Measurements from ENCODE around the gene OR6C2.
"Not testable (repeated sequence)": the region's sequence is repeated elsewhere in the genome, so short reads cannot be mapped to it uniquely, and the experiment has no call there.

OR6C2 gene

GRCh38 chr12:55443776-55444175 is at the start of gene OR6C2:
TSS of gene OR6C2 (plus strand) at chr12:55444076. CDS start at chr12:55452214, 8,138 bp downstream.
- DNase-seq (ENCODE audit: low read depth): no peak
- no peak within 1 kb of the TSS for H3K4me3 ChIP-seq (ENCODE audit: low read depth, low read length)
- TF ChIP-seq CTCF (IDR thresholded peaks at IDR 0.05; ENCODE audit: control insufficient read depth, extremely low read depth, insufficient read depth): no peak

- TF ChIP-seq CTCF (IDR thresholded peaks at IDR 0.05; ENCODE audit: control insufficient read depth, extremely low read depth, insufficient read depth): no peak
- H3K4me3 ChIP-seq (ENCODE audit: low read depth, low read length): no peak overlapping the region
- no peak for DNase-seq (ENCODE audit: low read depth)
These were observed 47.5 kb upstream of the OR6C2 start for GRCh38 chr12:55396326-55396725.

GRCh38 chr12:55400229-55400628 is 43.6 kb upstream of the OR6C2 start, which contains the start of gene OR6C65:
TSS of gene OR6C65 (plus strand) at chr12:55400529. CDS start at chr12:55400529, 0 bp downstream.
- no peak for TF ChIP-seq CTCF (IDR thresholded peaks at IDR 0.05; ENCODE audit: control insufficient read depth, extremely low read depth, insufficient read depth)
- no peak for DNase-seq (ENCODE audit: low read depth)
- H3K4me3 ChIP-seq (ENCODE audit: low read depth, low read length): no peak within 1 kb of the TSS

GRCh38 chr12:55407866-55408265 is 36.0 kb upstream of the OR6C2 start:
- H3K4me3 ChIP-seq (ENCODE audit: low read depth, low read length): no peak overlapping the region
- no peak for TF ChIP-seq CTCF (IDR thresholded peaks at IDR 0.05; ENCODE audit: control insufficient read depth, extremely low read depth, insufficient read depth)
- no peak for DNase-seq (ENCODE audit: low read depth)

DNA sequence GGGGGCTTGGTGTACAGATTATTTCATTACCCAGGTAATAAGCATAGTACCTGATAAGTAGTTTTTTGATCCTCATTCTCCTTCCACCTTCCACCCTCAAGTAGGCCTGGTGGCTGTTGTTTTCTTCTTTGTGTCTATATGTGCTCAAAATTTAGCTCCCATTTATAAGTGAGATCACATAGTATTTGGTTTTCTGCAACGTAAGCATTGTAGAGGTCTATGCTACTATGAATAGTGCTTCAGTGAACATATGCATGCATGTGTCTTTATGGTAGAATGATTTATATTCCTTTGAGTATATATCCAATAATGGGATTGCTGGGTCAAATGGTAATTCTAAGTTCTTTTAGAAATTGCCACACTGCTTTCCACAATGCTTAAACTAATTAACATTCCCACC is 34.7 kb upstream of the OR6C2 start:
- not testable (repeated sequence) for DNase-seq (ENCODE audit: low read depth)

DNA sequence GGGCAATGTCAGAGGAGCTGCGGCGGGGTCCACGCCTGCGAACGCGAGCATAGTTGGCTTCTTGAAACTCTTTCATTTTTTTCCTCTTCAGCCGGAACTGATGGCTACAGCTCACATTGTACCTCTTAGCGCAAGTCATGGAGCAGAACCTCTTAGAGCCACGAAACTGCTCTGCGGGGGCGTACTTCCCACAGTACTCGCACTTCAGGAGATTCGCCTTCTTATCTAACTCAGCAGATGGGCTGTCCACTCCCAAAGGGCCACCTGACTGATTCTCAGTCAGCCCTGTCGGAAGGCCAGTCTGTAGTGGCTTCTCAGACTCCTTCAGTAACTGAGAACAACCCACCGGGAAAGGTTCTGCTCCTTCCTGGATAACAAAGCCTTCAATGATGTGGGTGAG is 31.7 kb upstream of the OR6C2 start:
- not testable (repeated sequence) for DNase-seq (ENCODE audit: low read depth); H3K4me3 ChIP-seq (ENCODE audit: low read depth, low read length)

More for the DNA sequence above, 34.7 kb upstream of the OR6C2 start:
- not testable (repeated sequence) for H3K4me3 ChIP-seq (ENCODE audit: low read depth, low read length)

- not testable (repeated sequence) for H3K4me3 ChIP-seq (ENCODE audit: low read depth, low read length); DNase-seq (ENCODE audit: low read depth)
These were observed 30.1 kb upstream of the OR6C2 start for GRCh38 chr12:55413498-55414388.

DNA sequence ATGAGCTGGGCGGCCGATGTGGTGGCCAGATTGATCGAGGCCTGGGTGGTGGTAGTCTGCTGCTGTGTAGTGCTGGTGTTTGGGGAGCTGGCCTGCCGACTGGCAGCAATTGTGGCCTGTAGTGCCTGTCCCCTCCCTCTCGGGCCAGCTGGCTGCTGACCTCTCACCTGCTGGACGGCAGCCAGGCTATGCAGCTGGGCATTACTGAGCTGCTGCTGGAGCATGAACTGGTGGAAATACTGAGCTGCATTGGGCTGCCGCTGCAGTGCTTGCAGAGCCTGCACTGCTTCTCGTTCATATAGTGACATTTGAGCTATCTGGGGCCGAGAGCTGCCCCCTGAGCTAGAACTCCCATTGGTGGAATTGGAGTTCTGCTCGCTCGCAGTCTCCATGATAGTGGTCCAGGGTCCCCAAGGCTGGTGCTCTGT is 29.5 kb upstream of the OR6C2 start:
- DNase-seq (ENCODE audit: low read depth); H3K4me3 ChIP-seq (ENCODE audit: low read depth, low read length): not testable (repeated sequence)

GRCh38 chr12:55414889-55415288 is 29.0 kb upstream of the OR6C2 start:
- not testable (repeated sequence) for H3K4me3 ChIP-seq (ENCODE audit: low read depth, low read length)

More at GRCh38 chr12:55414889-55415288, 29.0 kb upstream of the OR6C2 start:
- DNase-seq (ENCODE audit: low read depth): not testable (repeated sequence)

Measured in LNCaP clone FGC (cell line).